Nephron (organoid): Measurements from ENCODE around the gene CAMTA1.
A peak's percentile ranks its signal among the peaks of the same experiment; 100 is the strongest.

Source experiments
- H3K27ac Mint-ChIP-seq, 3 experiments: 2 replicates each; pipeline ENCODE4 v1.8.0; 2020; ENCODE audit warnings: mixed read lengths in 3 of 3, mild to moderate bottlenecking in 2 of 3, moderate library complexity in 1 of 3
- H3K27me3 Mint-ChIP-seq: 2 replicates; pipeline ENCODE4 v1.8.0; 2021; ENCODE audit warnings: low read depth, mild to moderate bottlenecking, moderate library complexity, mixed read lengths
- H3K36me3 Mint-ChIP-seq: 2 replicates; pipeline ENCODE4 v1.8.0; 2020; ENCODE audit warnings: low read depth, mixed read lengths
- H3K4me1 Mint-ChIP-seq: 2 replicates; pipeline ENCODE4 v1.8.0; 2020; ENCODE audit warnings: mixed read lengths
- H3K4me3 Mint-ChIP-seq, 3 experiments: 2 replicates each; pipeline ENCODE4 v1.8.0; 2020; ENCODE audit warnings: mild to moderate bottlenecking in 3 of 3, mixed read lengths in 3 of 3, moderate library complexity in 2 of 3
- H3K9me3 Mint-ChIP-seq: 2 replicates; pipeline ENCODE4 v1.8.0; 2020; ENCODE audit warnings: mixed read lengths
- CTCF ChIP-seq, 3 experiments: fragments of 200-600 bp; sonication (generic); IDR thresholded peaks; one replicate each; pipeline ENCODE4 v1.5.0; 2021; ENCODE audit warnings: antibody characterized with exemption in 3 of 3; ENCODE audit not compliant: unreplicated experiment in 3 of 3

Gene CAMTA1

GRCh38 chr1:7335224-7335879 is 550.1 kb downstream of the CAMTA1 start:
- no peaks in the 10 kb centered on the region for H3K9me3 Mint-ChIP-seq
- peaks cover 57% of the 10 kb centered on the region for H3K4me1 Mint-ChIP-seq
- H3K4me3 Mint-ChIP-seq, result no peak overlapping the region
- no peak for TF ChIP-seq CTCF (IDR thresholded peaks at IDR 0.05; ENCODE audit: unreplicated experiment in 3 of 3)
- no peaks in the 10 kb centered on the region for H3K36me3 Mint-ChIP-seq
- H3K27me3 Mint-ChIP-seq, result peaks cover 6% of the 10 kb centered on the region
- H3K27ac Mint-ChIP-seq, result peak overlapping the region in 2 of 3 experiments; percentile 77 to 82

- no peaks in the 10 kb centered on the region for H3K9me3 Mint-ChIP-seq
Measured at GRCh38 chr1:7338439-7338838, 553.2 kb downstream of the CAMTA1 start.

GRCh38 chr1:7339014-7339413 is 553.8 kb downstream of the CAMTA1 start:
- H3K27ac Mint-ChIP-seq, result no peak overlapping the region
- no peak for TF ChIP-seq CTCF (IDR thresholded peaks at IDR 0.05; ENCODE audit: unreplicated experiment in 3 of 3)
- H3K36me3 Mint-ChIP-seq, result no peaks in the 10 kb centered on the region
- H3K9me3 Mint-ChIP-seq, result no peaks in the 10 kb centered on the region
- no peak overlapping the region for H3K4me3 Mint-ChIP-seq
- peaks cover 42% of the 10 kb centered on the region for H3K4me1 Mint-ChIP-seq
- H3K27me3 Mint-ChIP-seq, result peaks cover 6% of the 10 kb centered on the region

More at GRCh38 chr1:7338439-7338838, 553.2 kb downstream of the CAMTA1 start:
- no peak for TF ChIP-seq CTCF (IDR thresholded peaks at IDR 0.05; ENCODE audit: unreplicated experiment in 3 of 3)
- Mint-ChIP-seq H3K36me3 (no peaks in the 10 kb centered on the region), H3K4me1 (peaks cover 48% of the 10 kb centered on the region), H3K4me3 (no peak overlapping the region), H3K27ac (no peak overlapping the region), H3K27me3 (peaks cover 6% of the 10 kb centered on the region)

GRCh38 chr1:7339953-7340352 is 554.7 kb downstream of the CAMTA1 start:
- Mint-ChIP-seq H3K4me3 (no peak overlapping the region), H3K27ac (no peak overlapping the region), H3K27me3 (peaks cover 6% of the 10 kb centered on the region), H3K9me3 (no peaks in the 10 kb centered on the region), H3K36me3 (no peaks in the 10 kb centered on the region), H3K4me1 (peaks cover 33% of the 10 kb centered on the region)
- TF ChIP-seq CTCF (IDR thresholded peaks at IDR 0.05; ENCODE audit: unreplicated experiment in 3 of 3), result no peak

DNA sequence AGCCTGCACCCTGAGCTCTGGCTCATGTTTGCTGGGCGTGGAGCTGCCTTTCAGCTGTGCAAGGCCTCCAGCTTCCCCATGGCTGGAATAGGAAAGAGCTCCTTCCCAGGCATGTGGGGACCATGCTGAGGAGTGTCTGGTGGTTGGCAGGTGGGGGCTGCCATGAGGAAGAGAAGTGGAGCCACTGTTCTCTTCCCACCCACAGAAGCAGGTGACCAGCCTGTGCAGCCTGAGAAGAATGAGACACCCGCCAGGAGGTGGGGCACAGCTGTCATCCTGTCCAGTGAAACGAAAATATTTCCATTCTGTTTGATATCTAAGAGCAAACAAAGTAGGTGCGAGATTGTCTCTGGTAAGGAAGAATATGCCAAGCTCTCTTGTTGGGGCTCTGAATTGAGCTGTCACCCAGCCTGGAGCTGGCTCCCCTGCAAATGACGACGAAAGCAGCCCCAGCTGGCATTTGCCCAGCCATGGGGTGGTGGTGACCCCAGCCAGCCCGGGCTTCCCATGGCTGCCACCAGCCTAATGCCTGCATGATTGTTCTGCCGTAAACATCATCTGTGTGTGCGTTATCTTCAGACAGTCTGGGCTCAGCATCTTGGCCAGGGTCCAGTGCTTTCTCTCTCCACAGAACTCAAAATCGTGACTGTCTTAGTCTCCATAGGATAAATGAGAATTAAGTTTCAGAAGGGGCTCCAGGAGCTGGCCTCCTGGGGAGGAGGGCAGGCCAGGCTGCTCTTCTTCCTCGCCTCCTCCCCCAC is 556.1 kb downstream of the CAMTA1 start:
- peak overlapping the region in 2 of 3 experiments; percentile 80 to 89 for H3K27ac Mint-ChIP-seq
- H3K4me3 Mint-ChIP-seq, result peak overlapping the region in 1 of 3 experiments; percentile 29
- peaks cover 22% of the 10 kb centered on the region for H3K4me1 Mint-ChIP-seq
- no peak for TF ChIP-seq CTCF (IDR thresholded peaks at IDR 0.05; ENCODE audit: unreplicated experiment in 3 of 3)
- H3K36me3 Mint-ChIP-seq, result no peaks in the 10 kb centered on the region
- peaks cover 6% of the 10 kb centered on the region for H3K27me3 Mint-ChIP-seq
- H3K9me3 Mint-ChIP-seq, result no peaks in the 10 kb centered on the region
